ENCODE data around the gene PIK3R1.
"Not testable (repeated sequence)": the region's sequence is repeated elsewhere in the genome, so short reads cannot be mapped to it uniquely, and the experiment has no call there.

Gene PIK3R1

GRCh38 chr5:68194386-68194785 is 21.2 kb upstream of the PIK3R1 start:
- no peak for DNase-seq

GRCh38 chr5:68195137-68195536 is 20.4 kb upstream of the PIK3R1 start:
- DNase-seq: no peak

DNA sequence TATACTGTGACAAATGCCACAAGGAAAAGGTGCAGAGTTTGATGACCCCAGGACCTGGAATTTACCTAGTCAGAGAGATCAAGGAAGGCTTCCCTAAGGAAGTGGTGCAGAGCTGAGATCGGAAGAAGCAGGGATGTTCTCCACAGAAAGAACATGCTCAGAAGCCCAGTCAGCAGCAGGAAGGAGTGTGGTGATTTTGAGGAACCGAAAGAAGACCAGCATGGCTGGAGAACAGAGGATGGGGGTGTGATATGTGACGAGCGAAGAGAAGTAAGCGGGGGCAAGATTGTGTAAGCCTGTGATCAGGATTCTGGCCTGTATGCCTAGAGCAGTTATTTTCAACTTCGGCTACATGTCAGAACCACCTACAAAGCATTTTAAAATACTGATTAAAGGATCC is 18.7 kb upstream of the PIK3R1 start:
- DNase-seq: no peak

DNA sequence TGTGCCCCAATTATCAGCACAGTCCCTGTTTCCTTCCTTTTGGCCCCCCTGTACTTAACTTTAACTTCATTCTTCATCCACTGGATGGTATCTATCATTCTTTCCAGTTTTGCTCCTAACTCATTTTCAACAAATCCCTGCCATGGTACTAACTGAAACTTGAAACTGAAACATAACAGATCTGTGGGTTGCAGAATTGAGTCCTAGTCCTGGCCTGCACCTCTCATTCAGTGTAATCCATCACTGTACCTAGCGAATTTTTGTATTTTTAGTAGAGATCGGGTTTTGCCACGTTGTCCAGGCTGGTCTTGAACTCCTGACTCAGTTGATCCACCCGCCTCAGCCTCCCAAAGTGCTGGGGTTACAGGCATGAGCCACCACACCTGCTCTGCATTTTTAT is 15.3 kb upstream of the PIK3R1 start:
- no peak for DNase-seq

- not testable (repeated sequence) for DNase-seq
Measured at GRCh38 chr5:68210654-68211053, 4.9 kb upstream of the PIK3R1 start.

DNA sequence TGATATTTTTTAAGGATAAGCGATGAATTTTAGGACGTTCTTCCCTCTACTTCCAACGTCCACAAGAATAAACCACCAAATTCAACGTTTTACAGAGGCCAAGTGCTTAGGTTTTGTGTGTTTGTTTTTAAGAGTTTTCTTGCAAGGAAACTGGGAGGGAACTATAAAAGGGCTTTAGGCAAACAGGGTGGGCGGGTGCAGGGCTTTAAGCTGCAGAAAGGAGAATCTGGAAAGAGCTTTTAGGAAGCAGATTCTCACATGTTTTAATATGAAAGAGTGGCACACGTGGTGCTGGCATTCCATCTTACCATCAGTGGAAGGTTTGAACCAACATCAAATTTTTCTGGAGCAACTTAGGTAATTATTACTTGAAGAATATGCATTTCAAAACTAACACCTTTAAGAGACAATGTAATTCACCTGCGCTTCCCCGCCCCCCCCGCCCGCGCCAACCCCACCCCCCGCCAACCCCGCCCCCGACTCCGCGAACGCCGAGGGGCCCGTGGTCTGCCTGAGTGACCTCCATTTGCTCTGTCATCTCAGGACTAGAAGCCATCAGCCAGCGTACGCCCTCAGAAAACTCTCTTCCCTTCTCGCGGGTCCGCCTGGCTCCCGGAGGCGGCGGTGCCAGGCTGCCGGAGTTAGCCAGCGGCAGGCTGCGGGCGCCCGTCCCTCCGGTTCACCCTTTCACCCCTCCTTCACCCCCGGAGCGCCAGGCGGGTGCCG is 911 bp upstream of the PIK3R1 start:
- DNase-seq: peak in 1 of 2 experiments; percentile 11

- peak in 1 of 2 experiments; percentile 33 for DNase-seq
Measured at GRCh38 chr5:68215898-68216244, 315 bp downstream of the PIK3R1 start.

DNA sequence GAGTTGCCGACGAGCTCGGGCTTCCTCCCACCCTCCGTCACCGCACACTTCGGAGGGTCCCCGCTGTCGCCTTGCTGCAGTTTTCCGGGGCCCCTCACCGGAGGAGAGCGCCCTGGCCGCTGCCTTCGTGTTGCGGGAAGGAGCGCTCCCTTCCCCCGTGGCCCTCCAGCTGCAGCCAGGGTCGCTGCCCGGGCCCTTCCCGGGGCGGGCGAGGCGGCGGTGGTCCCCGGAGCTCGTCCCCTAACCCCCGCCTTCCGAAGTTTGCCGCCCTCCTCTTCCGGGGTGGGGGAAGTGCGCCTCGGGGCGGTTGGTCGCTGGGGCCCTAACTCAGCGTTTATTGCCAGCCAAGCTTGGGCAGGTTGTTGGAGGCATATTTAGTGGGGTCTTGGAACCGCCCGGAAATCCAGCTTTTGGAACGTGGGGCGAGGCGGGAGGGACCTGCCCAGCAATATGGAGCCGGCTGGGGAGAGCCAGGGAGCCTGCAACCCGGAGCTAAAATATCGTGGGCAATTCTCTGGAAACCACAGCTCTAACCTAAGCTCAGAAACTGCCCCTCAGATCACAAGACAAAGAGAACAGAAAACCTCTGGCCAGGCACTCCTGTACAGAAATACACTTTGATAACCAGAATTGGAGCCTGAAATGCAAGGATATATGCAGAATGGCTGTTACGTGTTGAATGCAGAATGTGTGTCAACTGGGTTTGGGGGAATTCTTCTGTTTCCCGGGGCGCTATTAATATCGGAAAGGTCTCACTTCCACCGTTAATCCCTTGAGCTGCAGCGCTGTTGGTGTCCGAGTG is 890 bp downstream of the PIK3R1 start:
- peak; percentile 13 to 66 for DNase-seq

- no peak for DNase-seq
Measured at GRCh38 chr5:68217047-68217355, 1.4 kb downstream of the PIK3R1 start.

GRCh38 chr5:68217528-68217927 is 2.0 kb downstream of the PIK3R1 start:
- DNase-seq: no peak

DNA sequence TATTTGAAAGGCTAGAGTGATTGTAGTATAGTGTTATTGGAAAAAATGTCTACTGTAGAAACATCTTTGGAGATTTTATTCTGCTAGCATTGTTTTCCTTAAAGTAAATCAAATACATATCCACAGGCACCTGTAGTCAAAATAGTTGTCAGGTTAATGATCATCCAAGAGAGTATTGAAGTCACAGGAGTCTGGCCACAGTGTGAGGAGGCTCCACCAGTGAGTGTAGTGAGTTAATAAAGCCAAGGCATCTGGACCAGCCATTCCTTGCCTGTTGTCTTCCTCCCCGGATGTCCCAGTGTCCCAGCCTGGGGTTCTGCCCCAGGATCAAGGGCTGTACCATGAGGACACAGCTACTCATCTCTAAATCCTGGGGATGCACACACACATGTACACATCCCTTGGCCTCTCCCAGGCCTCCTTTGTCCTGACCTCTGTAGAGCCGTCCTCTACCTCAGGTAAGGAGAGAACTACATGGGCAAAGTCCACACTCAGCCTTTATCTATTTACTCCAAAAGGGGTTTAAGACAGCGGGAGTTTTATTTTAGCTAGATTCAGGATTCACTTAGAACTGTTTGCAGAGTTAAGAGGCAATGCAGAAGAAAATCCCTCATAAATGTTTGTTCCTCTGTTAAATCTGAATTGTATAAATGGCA is 3.7 kb downstream of the PIK3R1 start:
- DNase-seq: peak; percentile 22 to 63

DNA sequence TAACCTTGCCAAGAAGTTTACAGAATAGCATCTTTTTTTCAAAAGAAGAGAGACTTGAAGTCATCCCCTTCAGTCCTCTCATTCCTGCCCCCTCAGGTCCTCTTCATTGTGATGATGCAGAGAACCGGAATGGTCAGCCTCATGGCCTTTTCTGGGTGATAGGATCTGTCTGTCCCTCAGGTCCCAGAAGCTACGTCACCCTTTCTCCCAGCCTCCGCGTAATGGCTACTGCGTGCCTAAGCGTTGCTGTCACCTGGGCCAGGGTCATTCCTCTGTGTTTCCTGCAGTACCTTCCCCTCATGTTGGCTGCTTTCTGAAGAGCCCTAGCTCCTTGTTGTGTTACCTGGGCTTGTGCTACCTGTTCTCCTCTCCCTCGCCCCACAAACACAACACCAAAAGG is 4.7 kb downstream of the PIK3R1 start:
- no peak for DNase-seq

DNA sequence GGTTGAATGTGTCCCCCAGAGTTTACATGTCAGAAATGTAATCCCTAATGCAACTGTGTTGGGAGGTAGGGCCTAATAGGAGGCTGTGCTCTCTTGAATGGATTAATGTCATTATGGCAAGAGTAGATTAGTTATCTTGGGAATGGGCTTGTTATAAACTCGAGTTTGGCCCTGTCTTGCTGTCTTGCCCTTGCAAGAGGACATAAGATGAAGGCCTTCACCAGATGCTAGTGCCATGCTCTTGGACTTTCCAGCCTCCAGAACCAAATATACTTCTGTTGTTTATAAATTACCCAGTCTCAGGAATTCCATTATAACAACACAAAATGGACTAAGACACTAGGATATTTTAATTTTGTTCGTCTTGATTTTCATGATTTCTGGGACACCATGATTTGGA is 5.4 kb downstream of the PIK3R1 start:
- no peak for DNase-seq

- no peak for DNase-seq
Measured at GRCh38 chr5:68221488-68221887, 5.9 kb downstream of the PIK3R1 start.

DNA sequence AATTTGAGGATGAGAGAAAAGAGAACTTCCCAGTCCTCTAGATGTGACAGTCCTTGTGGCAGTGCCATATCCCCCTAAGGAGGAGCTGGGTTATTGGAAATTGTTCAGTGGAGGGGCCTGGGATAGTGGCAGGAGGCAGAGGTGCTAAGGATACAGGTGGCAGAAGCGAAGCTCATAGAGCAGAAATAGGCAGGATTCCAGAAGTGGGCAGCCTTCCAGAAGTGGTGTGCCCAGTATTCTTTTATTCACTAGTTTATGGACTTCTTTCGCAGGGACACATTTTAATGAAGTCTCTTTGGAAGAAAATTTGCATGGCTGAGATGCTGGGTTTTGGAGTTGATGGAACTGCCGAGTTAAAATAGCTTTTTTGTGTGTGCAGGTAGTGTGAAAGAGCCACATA is 6.8 kb downstream of the PIK3R1 start:
- DNase-seq: peak in 1 of 2 experiments; percentile 14

DNA sequence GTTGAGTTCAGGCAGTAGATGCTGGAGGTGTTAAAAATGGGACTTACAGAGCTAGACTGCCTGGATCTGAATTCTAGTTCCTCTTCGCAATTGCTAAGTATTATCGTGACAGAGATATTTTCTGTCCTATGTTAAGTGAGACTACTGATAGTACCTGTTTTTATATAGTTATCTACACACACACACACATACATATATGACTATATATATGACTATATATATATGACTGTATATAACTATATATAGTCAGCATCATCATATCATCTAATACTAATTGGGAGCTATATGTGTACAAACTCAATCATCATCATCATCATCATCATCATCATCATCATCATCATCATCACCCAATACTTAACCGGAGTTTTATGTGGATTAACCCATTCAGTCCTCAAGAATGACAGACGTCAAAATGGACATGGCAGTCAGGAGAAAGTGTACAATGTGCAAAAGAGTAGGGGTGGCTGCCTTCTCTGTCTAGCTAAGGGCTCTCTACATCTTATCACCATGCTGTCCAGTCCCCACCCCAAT is 7.3 kb downstream of the PIK3R1 start:
- DNase-seq: no peak

- no peak for DNase-seq
Measured at GRCh38 chr5:68223904-68224303, 8.3 kb downstream of the PIK3R1 start.

- DNase-seq: no peak
Measured at GRCh38 chr5:68224509-68225187, 9.1 kb downstream of the PIK3R1 start.

- no peak for DNase-seq
Measured at GRCh38 chr5:68225188-68225910, 9.8 kb downstream of the PIK3R1 start.

- DNase-seq: no peak
Measured at GRCh38 chr5:68225911-68226545, 10.5 kb downstream of the PIK3R1 start.

DNA sequence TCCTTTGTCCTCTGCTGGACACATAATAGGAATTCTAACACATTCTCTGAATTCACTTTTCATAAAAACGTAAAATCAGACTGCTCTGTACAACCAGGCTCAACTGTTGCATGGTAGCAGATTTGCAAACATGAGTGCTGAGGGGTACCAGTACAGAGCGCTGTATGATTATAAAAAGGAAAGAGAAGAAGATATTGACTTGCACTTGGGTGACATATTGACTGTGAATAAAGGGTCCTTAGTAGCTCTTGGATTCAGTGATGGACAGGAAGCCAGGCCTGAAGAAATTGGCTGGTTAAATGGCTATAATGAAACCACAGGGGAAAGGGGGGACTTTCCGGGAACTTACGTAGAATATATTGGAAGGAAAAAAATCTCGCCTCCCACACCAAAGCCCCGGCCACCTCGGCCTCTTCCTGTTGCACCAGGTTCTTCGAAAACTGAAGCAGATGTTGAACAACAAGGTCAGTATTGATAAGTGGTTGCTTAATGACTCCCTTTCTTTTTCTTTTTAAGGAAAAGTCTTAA is 11.1 kb downstream of the PIK3R1 start:
- DNase-seq: no peak
